B cell (primary cell): ENCODE data around the gene AKR1B15. TPM values are rescaled to one million over a fixed set of nuclear protein-coding genes. Genes with fewer than 3 reads are reported as not detected.
"Not testable (repeated sequence)": the region's sequence is repeated elsewhere in the genome, so short reads cannot be mapped to it uniquely, and the experiment has no call there.

ENCODE experiments used
- ATAC-seq: fragments of 200-7000 bp; cut with Tn5 transposase; one replicate; pipeline ENCODE4 v1.10.0; 2021; ENCODE audit warnings: low read depth, mild to moderate bottlenecking, moderate number of reproducible peaks, moderate library complexity
- CTCF ChIA-PET: fragments of 350-600 bp; sonication (Branson Sonifier 250); formaldehyde crosslinking; loops from one replicate; lab custom pipeline; 2021; ENCODE audit warnings: antibody characterized with exemption, inconsistent platforms; lab: Charles Lee
- POLR2A ChIA-PET: fragments of 350-600 bp; sonication (Branson Sonifier 250); formaldehyde crosslinking; loops from one replicate; lab custom pipeline; 2021; ENCODE audit warnings: antibody characterized with exemption; lab: Charles Lee
- DNase-seq: peaks from one replicate; pipeline ENCODE4 v3.0.0; 2013
- H2AFZ ChIP-seq: 2 replicates; pipeline ENCODE4 v1.6.1; 2012; ENCODE audit warnings: mild to moderate bottlenecking, low read depth, low read length; ENCODE audit not compliant: insufficient read depth, poor library complexity, severe bottlenecking
- H3K27ac ChIP-seq, 2 donors: 1 replicate in 1 of 2; 2 replicates in 1 of 2; pipeline ENCODE4 v1.5.1; 2012 to 2013; ENCODE audit warnings: low read length in 2 of 2, mild to moderate bottlenecking in 2 of 2, moderate library complexity in 1 of 2
- H3K27me3 ChIP-seq, 4 experiments: fragments of 200-600 bp in 1 of 4; sonication (generic) in 1 of 4; replicated peaks in 1 of 4; 1 replicate in 2 of 4; 2 replicates in 2 of 4; pipeline versions ENCODE4 v1.6.1 to v1.7.0; 2013 to 2016; ENCODE audit warnings: low read length in 3 of 4, mild to moderate bottlenecking in 2 of 4, mixed read lengths in 1 of 4, moderate library complexity in 1 of 4; ENCODE audit not compliant: insufficient read depth in 4 of 4, control insufficient read depth in 3 of 4; ENCODE audit errors: control extremely low read depth in 1 of 4
- H3K36me3 ChIP-seq, 2 experiments: replicated peaks in 1 of 2; 1 replicate in 1 of 2; 2 replicates in 1 of 2; pipeline versions ENCODE4 v1.6.1 to v1.7.1; 2013; ENCODE audit warnings: low read length in 1 of 2; ENCODE audit not compliant: insufficient read depth in 2 of 2, control insufficient read depth in 1 of 2; ENCODE audit errors: control extremely low read depth in 1 of 2, extremely low read depth in 1 of 2
- H3K4me1 ChIP-seq, 2 donors: fragments of 200-600 bp in 1 of 2; sonication (generic) in 1 of 2; 1 replicate in 1 of 2; 2 replicates in 1 of 2; pipeline versions ENCODE4 v1.5.1 to v1.6.1; 2013 to 2017; ENCODE audit warnings: low read length in 2 of 2; ENCODE audit not compliant: control insufficient read depth in 2 of 2, insufficient read depth in 2 of 2
- H3K4me2 ChIP-seq: replicated peaks from 2 replicates; pipeline ENCODE3; 2012; ENCODE audit warnings: mild to moderate bottlenecking, low read depth, low read length; ENCODE audit not compliant: poor library complexity, severe bottlenecking
- H3K4me3 ChIP-seq, 5 experiments: fragments of 200-600 bp in 1 of 5; sonication (generic) in 1 of 5; 1 replicate in 3 of 5; 2 replicates in 2 of 5; pipeline versions ENCODE4 v1.5.1 to v1.7.0; 2011 to 2016; ENCODE audit warnings: low read length in 4 of 5, mild to moderate bottlenecking in 4 of 5, low read depth in 2 of 5, control low read depth in 1 of 5, moderate library complexity in 1 of 5; ENCODE audit not compliant: insufficient read depth in 1 of 5; ENCODE audit errors: control extremely low read depth in 1 of 5, extremely low read depth in 1 of 5
- H3K79me2 ChIP-seq: fragments of 200-600 bp; sonication (generic); one replicate; pipeline ENCODE4 v1.6.0; 2016; ENCODE audit warnings: low read length; ENCODE audit not compliant: control insufficient read depth, insufficient read depth
- H3K9ac ChIP-seq: fragments of 200-600 bp; sonication (generic); 2 replicates; pipeline ENCODE4 v1.6.1; 2017; ENCODE audit warnings: mild to moderate bottlenecking, low read length, moderate library complexity
- H3K9me3 ChIP-seq, 3 donors: one replicate each; pipeline versions ENCODE4 v1.6.1 to v1.7.1; 2013; ENCODE audit warnings: low read length in 2 of 3; ENCODE audit not compliant: control insufficient read depth in 2 of 3, insufficient read depth in 1 of 3; ENCODE audit errors: control extremely low read depth in 1 of 3
- H4K20me1 ChIP-seq: 2 replicates; pipeline ENCODE4 v1.6.0; 2012; ENCODE audit warnings: mild to moderate bottlenecking, low read length; ENCODE audit not compliant: insufficient read depth, control insufficient read depth, poor library complexity, severe bottlenecking
- H3K27ac Mint-ChIP-seq: one replicate; pipeline ENCODE4 v1.8.0; 2021; ENCODE audit warnings: mixed read lengths
- H3K27me3 Mint-ChIP-seq: one replicate; pipeline ENCODE4 v1.8.0; 2021; ENCODE audit warnings: mixed read lengths
- H3K4me1 Mint-ChIP-seq: one replicate; pipeline ENCODE4 v1.8.0; 2021; ENCODE audit warnings: mixed read lengths
- H3K4me3 Mint-ChIP-seq: one replicate; pipeline ENCODE4 v1.8.0; 2021; ENCODE audit warnings: mixed read lengths
- H3K9me3 Mint-ChIP-seq: one replicate; pipeline ENCODE4 v1.8.0; 2022; ENCODE audit warnings: mixed read lengths; ENCODE audit not compliant: insufficient read depth
- CTCF ChIP-seq: fragments of 200-600 bp; IDR thresholded peaks from one replicate; pipeline ENCODE4 v1.8.0; 2022; ENCODE audit warnings: antibody characterized with exemption, mild to moderate bottlenecking
- WGBS: methylation state at CpG from one replicate; pipeline ENCODE4 v1.1.5; 2013; ENCODE audit warnings: missing lambda C conversion rate; ENCODE audit not compliant: insufficient coverage; 5-methylcytosine and 5-hydroxymethylcytosine counted together
- intact Hi-C: fragments of 100-400 bp; cut with micrococcal nuclease; formaldehyde crosslinking; loops from one replicate; pipeline ENCODE4 v1.10.0; 2022
- polyA plus RNA-seq: library from polyadenylated mRNA; depleted of rRNA; stranded (reverse); fragments of >200 nt; gene quantifications from 2 replicates; pipeline ENCODE4 v1.2.3, GENCODE V29; 2012
- total RNA-seq, 2 donors: library from RNA; stranded (reverse); fragments of 120-200 nt in 1 of 2; gene quantifications; 1 replicate in 1 of 2; 2 replicates in 1 of 2; pipeline versions ENCODE4 v1.2.3 to v1.2.4, GENCODE V29; 2013 to 2022

Gene AKR1B15
- total and polyA plus RNA-seq, 2 donors (not counting 1 experiment from before 2014, with no cell fraction given) = not detected

GRCh38 chr7:134535919-134536299 lies 13.0 kb upstream of the AKR1B15 start:
- H3K4me2 ChIP-seq = no peak overlapping the region
- H3K27me3 ChIP-seq = no peaks in the 10 kb centered on the region
- Mint-ChIP-seq H3K9me3 (no peaks in the 10 kb centered on the region), H3K27me3 (peaks cover 15% of the 10 kb centered on the region), H3K27ac (no peak overlapping the region), H3K4me1 (no peaks in the 10 kb centered on the region), H3K4me3 (no peak overlapping the region)
- no peaks in the 10 kb centered on the region for H3K9me3 ChIP-seq
- WGBS = 81% methylated on average over 3 of the region's 3 CpGs
- intact Hi-C loops = no loop called here
- no peak for DNase-seq
- H3K4me3 ChIP-seq = no peak overlapping the region
- H2AFZ ChIP-seq = no peak overlapping the region
- H3K36me3 ChIP-seq = no peaks in the 10 kb centered on the region
- ATAC-seq = no peak
- H3K27ac ChIP-seq = no peak overlapping the region
- no peaks in the 10 kb centered on the region for H3K4me1 ChIP-seq
- ChIA-PET CTCF (no interaction called here), POLR2A (no interaction called here)
- no peaks in the 10 kb centered on the region for H4K20me1 ChIP-seq
- no peaks in the 10 kb centered on the region for H3K79me2 ChIP-seq
- H3K9ac ChIP-seq = no peak overlapping the region
- TF ChIP-seq CTCF = no peak

GRCh38 chr7:134536558-134536957 lies 12.4 kb upstream of the AKR1B15 start:
- H3K4me1 Mint-ChIP-seq, H3K36me3 ChIP-seq, H3K4me3 ChIP-seq, H3K9me3 Mint-ChIP-seq, H2AFZ ChIP-seq, H3K27ac Mint-ChIP-seq, H3K9me3 ChIP-seq, H3K4me3 Mint-ChIP-seq, H3K79me2 ChIP-seq, H4K20me1 ChIP-seq, H3K27me3 ChIP-seq, POLR2A ChIA-PET, CTCF ChIA-PET, H3K27ac ChIP-seq, ATAC-seq, H3K4me2 ChIP-seq, H3K4me1 ChIP-seq, H3K9ac ChIP-seq, DNase-seq, intact Hi-C loops: not testable (repeated sequence)
- H3K27me3 Mint-ChIP-seq = peaks cover 18% of the 10 kb centered on the region
- WGBS = 100% methylated on average over 1 of the region's 3 CpGs

GRCh38 chr7:134537273-134537781 lies 11.6 kb upstream of the AKR1B15 start:
- H3K4me3 Mint-ChIP-seq, intact Hi-C loops, H3K9me3 ChIP-seq, CTCF ChIA-PET, DNase-seq, H3K36me3 ChIP-seq, H3K9me3 Mint-ChIP-seq, H3K27me3 ChIP-seq, H3K27ac ChIP-seq, H3K4me1 Mint-ChIP-seq, H3K4me2 ChIP-seq, H3K9ac ChIP-seq, H2AFZ ChIP-seq, H3K4me1 ChIP-seq, H4K20me1 ChIP-seq, H3K27ac Mint-ChIP-seq, H3K79me2 ChIP-seq, H3K4me3 ChIP-seq, ATAC-seq, POLR2A ChIA-PET: not testable (repeated sequence)
- peaks cover 17% of the 10 kb centered on the region for H3K27me3 Mint-ChIP-seq
- WGBS = 100% methylated on average over 1 of the region's 5 CpGs
